GM19468 (cell line): ENCODE results near the gene LOXHD1.

Experiments
- ATAC-seq: cut with Tn5 transposase; IDR thresholded peaks from one replicate; pipeline ENCODE4 v1.9.1; 2021; ENCODE audit warnings: mild to moderate bottlenecking, moderate library complexity, moderate number of reproducible peaks; ENCODE audit not compliant: unreplicated experiment; ENCODE audit errors: extremely low read depth

Gene LOXHD1

GRCh38 chr18:46554406-46555080 is 102.5 kb downstream of the LOXHD1 start:
- no peak for ATAC-seq

GRCh38 chr18:46550609-46551008 is 106.4 kb downstream of the LOXHD1 start:
- ATAC-seq, result no peak

GRCh38 chr18:46547520-46547919 is 109.5 kb downstream of the LOXHD1 start:
- ATAC-seq, result no peak

- no peak for ATAC-seq
Measured at GRCh38 chr18:46546111-46546640, 110.8 kb downstream of the LOXHD1 start.

- no peak for ATAC-seq
Measured at GRCh38 chr18:46542545-46542944, 114.5 kb downstream of the LOXHD1 start.

- ATAC-seq, result no peak
Measured at GRCh38 chr18:46541626-46542189, 115.3 kb downstream of the LOXHD1 start.

GRCh38 chr18:46538376-46538775 is 118.6 kb downstream of the LOXHD1 start:
- no peak for ATAC-seq

- ATAC-seq, result no peak
Measured at GRCh38 chr18:46536215-46536874, 120.7 kb downstream of the LOXHD1 start.

GRCh38 chr18:46531482-46531881 is 125.5 kb downstream of the LOXHD1 start:
- no peak for ATAC-seq

GRCh38 chr18:46528037-46528436 is 129.0 kb downstream of the LOXHD1 start:
- no peak for ATAC-seq

- ATAC-seq, result no peak
Measured at GRCh38 chr18:46519870-46520269, 137.2 kb downstream of the LOXHD1 start.

GRCh38 chr18:46518438-46518837 is 138.6 kb downstream of the LOXHD1 start:
- no peak for ATAC-seq

- ATAC-seq, result no peak
Measured at GRCh38 chr18:46516555-46516954, 140.5 kb downstream of the LOXHD1 start.

GRCh38 chr18:46510386-46510785 is 146.6 kb downstream of the LOXHD1 start:
- no peak for ATAC-seq

GRCh38 chr18:46509530-46509929 is 147.5 kb downstream of the LOXHD1 start:
- no peak for ATAC-seq

- ATAC-seq, result no peak
Measured at GRCh38 chr18:46506974-46507586, 149.9 kb downstream of the LOXHD1 start.

- ATAC-seq, result no peak
Measured at GRCh38 chr18:46502444-46502843, 154.6 kb downstream of the LOXHD1 start.

- no peak for ATAC-seq
Measured at GRCh38 chr18:46497129-46497528, 159.9 kb downstream of the LOXHD1 start.

GRCh38 chr18:46488471-46489213 is 168.4 kb downstream of the LOXHD1 start:
- ATAC-seq, result no peak

GRCh38 chr18:46485675-46486194 is 171.3 kb downstream of the LOXHD1 start:
- no peak for ATAC-seq
